ENCODE measurements around the gene TIMM13.

GRCh38 chr19:2410023-2410422 lies 17.4 kb downstream of the TIMM13 start:
- TF ChIP-seq POLR2G (IDR thresholded peaks at IDR 0.05; ENCODE audit: low read depth, low read length) = no peak; the same call in 1 of the 2 replicates
- TF ChIP-seq CTCF (IDR thresholded peaks at IDR 0.05 in 2 of 3, conservative IDR thresholded peaks at IDR 0.05 in 1 of 3; ENCODE audit: insufficient read depth in 2 of 3, low read depth in 1 of 3, low read length in 3 of 3) = no peak
- TF ChIP-seq FOSL1 (tag; conservative IDR thresholded peaks at IDR 0.05) = no peak
- no peak for TF ChIP-seq MXI1 (IDR thresholded peaks at IDR 0.05; ENCODE audit: low read depth, low read length)
- TF ChIP-seq POLR2A (conservative IDR thresholded peaks at IDR 0.05) = no peak
- TF ChIP-seq TEAD2 (tag; IDR thresholded peaks at IDR 0.05) = no peak
- no peak for TF ChIP-seq RFX7 (CRISPR knock-in tag; IDR thresholded peaks at IDR 0.05)
- TF ChIP-seq ZNF274 (IDR thresholded peaks at IDR 0.05; ENCODE audit: borderline replicate concordance, low read depth, low read length) = no peak

Measured in K562 (cell line).